Measurements from ENCODE around the gene USP3.

Gene USP3

GRCh38 chr15:63460210-63461155, 43.9 kb upstream of the USP3 start:
- no peak for TF ChIP-seq CTCF (IDR thresholded peaks at IDR 0.05; ENCODE audit: control extremely low read depth, extremely low read depth, low read depth, missing control alignments)
- no peak for DNase-seq (ENCODE audit: extremely low spot score)
- ChIA-PET POLR2A (no interaction called here), CTCF (interaction anchor here (1.0 kb wide), 1 partner anchor 64 kb away, joined by 3 read pairs; no protein-coding TSS in a partner anchor)

- no peak for DNase-seq (ENCODE audit: extremely low spot score)
- POLR2A ChIA-PET, result no interaction called here
- TF ChIP-seq CTCF (IDR thresholded peaks at IDR 0.05; ENCODE audit: control extremely low read depth, extremely low read depth, low read depth, missing control alignments), result no peak
- CTCF ChIA-PET, result interaction anchor here (0.8 to 1.4 kb wide), 2 partner anchors 14 to 19 kb away, joined by 3 read pairs; no protein-coding TSS in a partner anchor
Observed at GRCh38 chr15:63461230-63461985, 43.0 kb upstream of the USP3 start.

- CTCF ChIA-PET, result interaction anchor here (0.8 to 3.3 kb wide), 8 partner anchors 13 to 173 kb away, joined by 3 to 16 read pairs (median 3); no protein-coding TSS in a partner anchor
- DNase-seq (ENCODE audit: extremely low spot score), result no peak
- POLR2A ChIA-PET, result no interaction called here
- TF ChIP-seq CTCF (IDR thresholded peaks at IDR 0.05; ENCODE audit: control extremely low read depth, extremely low read depth, low read depth, missing control alignments), result no peak
Observed at GRCh38 chr15:63462088-63462487, 42.3 kb upstream of the USP3 start.

GRCh38 chr15:63463036-63463435, 41.4 kb upstream of the USP3 start:
- ChIA-PET CTCF (interaction anchor here (0.9 to 3.3 kb wide), 11 partner anchors 10 to 416 kb away, joined by 3 to 16 read pairs (median 4); no protein-coding TSS in a partner anchor), POLR2A (no interaction called here)
- DNase-seq (ENCODE audit: extremely low spot score), result no peak
- no peak for TF ChIP-seq CTCF (IDR thresholded peaks at IDR 0.05; ENCODE audit: control extremely low read depth, extremely low read depth, low read depth, missing control alignments)

- no peak for TF ChIP-seq CTCF (IDR thresholded peaks at IDR 0.05; ENCODE audit: control extremely low read depth, extremely low read depth, low read depth, missing control alignments)
- DNase-seq (ENCODE audit: extremely low spot score), result no peak
- ChIA-PET CTCF (interaction anchor here (0.7 to 3.3 kb wide), 9 partner anchors 9 to 603 kb away, joined by 3 to 16 read pairs (median 4); no protein-coding TSS in a partner anchor), POLR2A (no interaction called here)
Observed at GRCh38 chr15:63463793-63464192, 40.6 kb upstream of the USP3 start.

GRCh38 chr15:63465104-63465503, 39.3 kb upstream of the USP3 start:
- CTCF ChIA-PET, result interaction anchor here (0.9 to 3.3 kb wide), 7 partner anchors 10 to 145 kb away, joined by 3 to 38 read pairs (median 4); no protein-coding TSS in a partner anchor
- no peak for DNase-seq (ENCODE audit: extremely low spot score)
- POLR2A ChIA-PET, result no interaction called here
- TF ChIP-seq CTCF (IDR thresholded peaks at IDR 0.05; ENCODE audit: control extremely low read depth, extremely low read depth, low read depth, missing control alignments), result no peak
